Parathyroid adenoma (tissue), 2 donors: ENCODE measurements around the gene NUP210.

Experiments
- H2AFZ ChIP-seq: fragments of 300-600 bp; sonication (generic); one replicate; pipeline ENCODE4 v1.7.0; 2017; ENCODE audit warnings: antibody characterized with exemption, mild to moderate bottlenecking
- H3K27ac ChIP-seq: fragments of 300-600 bp; sonication (generic); one replicate; pipeline ENCODE4 v1.7.0; 2017
- H3K27me3 ChIP-seq: fragments of 300-600 bp; sonication (generic); one replicate; pipeline ENCODE4 v1.7.0; 2017; ENCODE audit warnings: low read length; ENCODE audit not compliant: control insufficient read depth, insufficient read depth
- H3K36me3 ChIP-seq: fragments of 300-600 bp; sonication (generic); one replicate; pipeline ENCODE4 v1.7.0; 2017; ENCODE audit warnings: low read length; ENCODE audit not compliant: control insufficient read depth, insufficient read depth
- H3K4me1 ChIP-seq: fragments of 300-600 bp; sonication (generic); one replicate; pipeline ENCODE4 v1.7.0; 2017; ENCODE audit warnings: control low read depth
- H3K4me2 ChIP-seq: fragments of 300-600 bp; sonication (generic); one replicate; pipeline ENCODE4 v1.7.0; 2017; ENCODE audit warnings: low read length
- H3K4me3 ChIP-seq: fragments of 300-600 bp; sonication (generic); one replicate; pipeline ENCODE4 v1.7.0; 2017; ENCODE audit warnings: low read depth, low read length
- H3K79me2 ChIP-seq: fragments of 300-600 bp; sonication (generic); one replicate; pipeline ENCODE4 v1.7.0; 2017; ENCODE audit warnings: control low read depth
- H3K9ac ChIP-seq: fragments of 300-600 bp; sonication (generic); one replicate; pipeline ENCODE4 v1.7.0; 2017; ENCODE audit warnings: mild to moderate bottlenecking
- H3K9me3 ChIP-seq: fragments of 300-600 bp; sonication (generic); one replicate; pipeline ENCODE4 v1.7.0; 2017; ENCODE audit warnings: low read length; ENCODE audit not compliant: control insufficient read depth
- CTCF ChIP-seq: fragments of 300-600 bp; sonication (generic); IDR thresholded peaks from one replicate; pipeline ENCODE4 v1.7.0; 2017; ENCODE audit warnings: antibody characterized with exemption, mild to moderate bottlenecking
- donor health status: primary hyperparathyroidism.

NUP210 gene

GRCh38 chr3:13424865-13425617, 4.9 kb upstream of the NUP210 start:
- Histone ChIP-seq H3K79me2 (no peaks in the 10 kb centered on the region), H3K4me2 (no peak overlapping the region), H3K27me3 (no peaks in the 10 kb centered on the region), H3K4me1 (no peaks in the 10 kb centered on the region), H3K9ac (no peak overlapping the region), H3K36me3 (no peaks in the 10 kb centered on the region), H3K9me3 (no peaks in the 10 kb centered on the region), H2AFZ (no peak overlapping the region), H3K27ac (no peak overlapping the region), H3K4me3 (no peak overlapping the region)
- no peak for TF ChIP-seq CTCF

GRCh38 chr3:13424141-13424844, 4.2 kb upstream of the NUP210 start:
- no peak overlapping the region for H3K4me2 ChIP-seq
- H3K4me1 ChIP-seq: no peaks in the 10 kb centered on the region
- no peak overlapping the region for H3K4me3 ChIP-seq
- no peak overlapping the region for H2AFZ ChIP-seq
- no peak overlapping the region for H3K9ac ChIP-seq
- H3K27ac ChIP-seq: no peak overlapping the region
- H3K36me3 ChIP-seq: no peaks in the 10 kb centered on the region
- TF ChIP-seq CTCF: no peak
- no peaks in the 10 kb centered on the region for H3K9me3 ChIP-seq
- peaks cover under 1% of the 10 kb centered on the region for H3K79me2 ChIP-seq
- no peaks in the 10 kb centered on the region for H3K27me3 ChIP-seq

- Histone ChIP-seq H3K9ac (no peak overlapping the region), H3K4me1 (no peaks in the 10 kb centered on the region), H3K79me2 (peaks cover 12% of the 10 kb centered on the region), H2AFZ (peak overlapping the region; percentile 99), H3K36me3 (no peaks in the 10 kb centered on the region), H3K4me3 (peak overlapping the region; percentile 49), H3K27me3 (no peaks in the 10 kb centered on the region), H3K27ac (peak overlapping the region; percentile 22), H3K4me2 (peak overlapping the region; percentile 75), H3K9me3 (no peaks in the 10 kb centered on the region)
- TF ChIP-seq CTCF: no peak
Observed at GRCh38 chr3:13420831-13421765, 976 bp upstream of the NUP210 start.

GRCh38 chr3:13419505-13420044, 547 bp downstream of the NUP210 start:
- no peaks in the 10 kb centered on the region for H3K36me3 ChIP-seq
- no peaks in the 10 kb centered on the region for H3K4me1 ChIP-seq
- peak overlapping the region; percentile 84 for H2AFZ ChIP-seq
- peak overlapping the region; percentile 31 for H3K27ac ChIP-seq
- peak overlapping the region; percentile 95 for H3K4me2 ChIP-seq
- peaks cover 18% of the 10 kb centered on the region for H3K79me2 ChIP-seq
- H3K27me3 ChIP-seq: no peaks in the 10 kb centered on the region
- peak overlapping the region; percentile 49 for H3K9ac ChIP-seq
- TF ChIP-seq CTCF: peak; percentile 19
- H3K9me3 ChIP-seq: no peaks in the 10 kb centered on the region
- peak overlapping the region; percentile 63 for H3K4me3 ChIP-seq
